GM19238 (cell line): ENCODE data around the gene OGDH.
"Not testable (repeated sequence)": the region's sequence is repeated elsewhere in the genome, so short reads cannot be mapped to it uniquely, and the experiment has no call there.

Experiments used
- DNase-seq: peaks from one replicate; pipeline ENCODE4 v3.0.0; 2011; ENCODE audit warnings: low spot score; ENCODE audit not compliant: insufficient read length

The OGDH gene

DNA sequence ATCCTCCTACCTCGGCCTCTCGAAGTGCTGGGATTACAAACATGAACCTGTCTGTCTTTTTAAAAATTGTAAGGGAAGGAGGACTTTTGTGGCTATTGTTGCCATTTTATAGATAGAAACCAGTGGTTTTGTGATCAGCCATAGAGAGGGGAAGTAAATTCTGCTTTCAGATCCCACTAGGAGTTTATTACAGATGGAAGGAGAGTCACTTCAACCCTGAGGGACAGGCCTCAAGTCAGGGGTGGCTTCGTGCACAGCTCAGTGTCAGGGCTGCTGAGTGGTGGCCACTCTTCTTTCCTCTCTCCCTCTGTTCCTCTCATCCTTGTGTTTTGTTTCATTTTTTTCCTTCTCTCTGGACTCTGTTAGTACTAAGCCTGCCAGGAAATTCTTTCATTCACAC, 60.8 kb downstream of the OGDH start:
- no peak for DNase-seq

DNA sequence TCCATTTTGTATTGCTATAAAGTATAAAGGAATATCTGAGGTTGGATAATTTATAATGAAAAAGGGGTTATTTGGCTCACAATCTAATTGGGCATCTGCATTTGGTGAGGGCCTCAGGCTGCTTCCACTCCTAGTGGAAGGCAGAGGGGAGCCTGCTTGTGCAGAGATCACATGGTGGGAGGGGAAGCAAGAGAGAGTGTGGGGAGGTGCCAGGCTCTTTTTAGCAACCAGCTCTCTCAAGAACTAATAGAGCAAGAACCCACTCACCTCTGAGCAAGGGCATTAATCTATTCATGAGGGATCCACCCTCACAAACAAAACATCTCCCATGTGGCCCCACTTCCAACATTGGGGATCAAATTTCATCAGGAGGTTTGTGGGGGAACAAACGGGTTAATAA, 64.6 kb downstream of the OGDH start:
- DNase-seq: no peak

DNA sequence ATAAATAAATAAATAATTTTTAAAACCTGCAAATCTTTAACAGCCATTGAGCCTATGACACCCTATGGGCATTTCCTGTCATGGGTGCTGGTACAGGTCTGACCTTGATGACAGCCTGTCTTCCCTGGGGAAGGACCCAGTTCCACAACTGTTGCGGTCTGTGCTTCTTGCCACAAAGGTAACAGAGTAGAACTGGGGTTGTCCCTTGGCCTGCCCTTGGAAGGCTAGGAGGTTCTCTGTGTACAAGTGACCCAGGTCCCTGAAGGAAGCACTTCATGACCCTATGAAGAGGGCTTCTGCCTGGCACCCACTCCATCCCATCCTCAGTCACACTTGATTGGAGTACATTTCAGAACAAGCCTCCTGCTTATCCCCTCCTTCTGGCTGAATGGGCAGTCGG, 66.9 kb downstream of the OGDH start:
- DNase-seq: no peak

DNA sequence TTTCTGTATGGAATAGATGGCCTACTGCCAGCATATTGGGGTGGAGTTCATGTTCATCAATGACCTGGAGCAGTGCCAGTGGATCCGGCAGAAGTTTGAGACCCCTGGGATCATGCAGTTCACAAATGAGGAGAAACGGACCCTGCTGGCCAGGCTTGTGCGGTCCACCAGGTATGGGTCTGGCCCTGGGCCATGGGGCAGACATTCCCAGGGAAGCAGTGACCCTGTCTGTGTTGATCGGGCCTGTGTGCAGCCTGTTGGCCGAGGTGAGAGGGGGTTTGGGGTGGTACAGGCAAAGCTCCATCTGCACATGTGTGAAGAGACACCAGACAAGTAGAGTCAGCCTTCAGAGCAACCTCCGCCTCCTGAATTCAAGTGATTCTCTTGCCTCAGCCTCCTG, 67.3 kb downstream of the OGDH start:
- DNase-seq: no peak

DNA sequence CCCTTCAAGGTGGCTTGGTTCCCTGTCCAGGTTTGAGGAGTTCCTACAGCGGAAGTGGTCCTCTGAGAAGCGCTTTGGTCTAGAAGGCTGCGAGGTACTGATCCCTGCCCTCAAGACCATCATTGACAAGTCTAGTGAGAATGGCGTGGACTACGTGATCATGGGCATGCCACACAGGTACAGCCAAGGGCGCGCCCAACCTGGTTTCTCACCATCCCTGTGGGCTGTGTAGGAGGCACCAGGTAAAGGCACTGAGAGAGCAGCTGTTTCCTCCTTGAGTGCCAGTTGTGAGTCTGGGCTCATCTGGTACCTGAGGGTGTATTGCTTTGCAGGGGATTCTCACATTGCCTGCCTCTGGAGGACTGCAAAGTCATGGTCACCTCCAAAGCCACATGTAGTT, 68.0 kb downstream of the OGDH start:
- DNase-seq: no peak

DNA sequence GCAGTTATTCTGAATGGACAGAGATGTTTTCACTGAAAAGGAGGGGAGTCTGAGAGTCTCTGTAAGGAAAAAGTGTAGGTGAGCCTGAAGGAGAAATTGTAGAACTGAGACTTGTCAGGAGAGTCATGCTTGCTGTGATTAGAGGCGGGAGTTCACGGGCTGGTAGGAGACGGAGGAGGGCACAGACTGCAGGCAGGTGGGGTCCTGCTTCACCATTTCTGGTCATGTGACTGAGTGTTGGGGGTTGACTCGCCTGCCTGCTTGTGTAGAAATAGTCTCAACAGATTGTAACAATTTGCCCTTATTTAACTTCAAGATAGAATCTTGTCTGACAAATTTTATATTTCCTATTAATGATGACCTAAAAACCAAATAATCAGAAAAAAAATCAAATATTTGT, 70.3 kb downstream of the OGDH start:
- DNase-seq: no peak

DNA sequence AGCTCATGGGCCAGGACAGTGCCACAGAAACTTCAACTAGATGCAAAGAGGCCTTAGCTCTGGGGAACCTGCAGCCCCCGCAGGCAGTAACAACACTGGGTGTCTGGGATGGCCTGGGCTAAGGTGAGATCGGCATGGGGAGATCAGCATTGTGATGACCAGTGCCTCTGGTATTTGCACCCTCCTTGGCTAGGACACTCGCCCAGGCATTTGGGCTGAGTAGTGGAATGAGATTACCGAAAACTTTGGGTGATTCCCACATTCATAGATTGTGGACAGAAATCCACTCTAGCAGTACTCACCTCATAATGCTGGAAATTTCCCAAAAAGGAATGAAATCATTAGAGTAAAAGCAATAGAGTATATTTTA, 71.7 kb downstream of the OGDH start:
- DNase-seq: no peak

DNA sequence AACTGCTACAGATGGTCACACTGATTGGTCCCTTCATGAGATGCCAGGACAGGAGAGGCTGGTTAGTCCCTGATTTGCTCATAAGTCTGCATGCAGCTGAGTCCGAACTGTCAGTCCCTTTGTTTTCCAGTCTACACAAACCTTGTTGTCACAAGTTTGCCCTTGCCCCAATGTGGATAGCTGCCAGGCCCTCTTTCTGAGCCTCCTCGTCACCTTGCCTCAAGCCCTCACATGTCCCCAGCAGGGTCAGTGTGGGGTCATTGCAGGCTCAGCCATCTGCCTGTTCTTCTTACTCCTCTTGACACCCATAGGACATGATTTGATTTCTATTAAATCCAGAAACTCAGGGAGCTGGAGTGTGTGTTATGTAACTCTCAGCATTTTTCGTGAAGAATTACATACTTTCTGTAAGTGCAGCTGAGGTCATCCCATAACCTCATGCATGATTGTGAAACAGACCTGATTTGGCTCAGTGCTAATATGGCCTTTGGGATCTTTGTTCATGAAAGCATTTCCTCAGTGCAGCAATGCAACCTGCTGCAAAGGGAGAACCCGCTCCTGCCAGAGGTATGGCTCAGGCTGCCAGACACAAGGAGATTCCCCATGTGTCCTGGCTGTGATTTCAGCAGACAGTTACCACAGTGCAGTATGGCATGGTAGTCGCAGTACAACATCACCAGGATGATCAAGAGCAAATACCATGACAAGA, 72.2 kb downstream of the OGDH start:
- DNase-seq: no peak

DNA sequence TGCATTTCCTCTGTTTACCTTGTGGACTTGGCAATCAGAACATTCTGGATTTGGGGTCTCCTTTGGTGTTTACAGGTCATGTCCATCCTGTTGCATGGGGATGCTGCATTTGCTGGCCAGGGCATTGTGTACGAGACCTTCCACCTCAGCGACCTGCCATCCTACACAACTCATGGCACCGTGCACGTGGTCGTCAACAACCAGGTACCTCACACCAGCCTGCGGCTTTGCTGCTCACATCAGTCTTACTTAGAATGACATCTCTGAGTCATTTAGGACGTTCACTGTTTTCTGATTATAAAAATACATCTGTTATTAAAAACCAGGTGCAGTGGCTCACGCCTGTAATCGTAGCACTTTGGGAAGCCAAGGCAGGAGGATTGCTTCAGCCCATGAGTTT, 75.2 kb downstream of the OGDH start:
- no peak for DNase-seq

DNA sequence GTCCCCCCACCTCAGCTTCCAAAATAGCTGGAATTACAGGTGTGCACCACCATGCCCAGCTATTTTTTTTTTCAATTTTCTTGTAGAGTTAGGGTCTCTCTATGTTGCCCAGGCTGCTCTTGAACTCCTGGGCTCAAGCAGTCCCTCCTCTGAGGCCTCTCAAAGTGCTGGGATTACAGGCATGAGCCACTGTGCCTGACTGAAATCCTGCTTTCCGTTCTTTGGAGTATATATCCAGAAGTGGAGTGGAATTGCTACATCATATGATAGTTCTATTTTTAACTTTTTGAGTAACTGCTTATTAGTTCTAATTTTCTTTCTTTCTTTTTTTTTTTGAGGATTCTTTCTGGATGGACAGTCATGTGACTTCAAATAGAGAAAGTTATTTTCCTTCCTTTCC, 79.3 kb downstream of the OGDH start:
- DNase-seq: no peak

DNA sequence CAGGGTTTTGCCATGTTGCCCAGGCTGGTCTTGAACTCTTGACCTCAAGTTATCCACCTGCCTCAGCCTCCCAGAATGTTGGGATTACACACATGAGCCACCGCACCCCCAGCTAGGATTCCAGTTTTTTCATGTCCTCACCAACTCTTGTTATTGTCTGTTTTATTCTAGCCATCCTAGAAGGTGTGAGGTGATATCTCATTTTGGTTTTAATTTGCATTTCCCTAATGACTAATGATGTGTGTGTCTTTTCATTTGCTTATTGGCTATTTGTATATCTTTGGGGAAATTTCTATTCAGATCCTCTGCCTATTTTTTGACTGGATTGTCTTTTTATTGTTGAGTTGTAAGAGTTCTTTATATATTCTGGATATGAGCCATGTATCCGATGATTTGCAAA, 83.0 kb downstream of the OGDH start:
- no peak for DNase-seq

DNA sequence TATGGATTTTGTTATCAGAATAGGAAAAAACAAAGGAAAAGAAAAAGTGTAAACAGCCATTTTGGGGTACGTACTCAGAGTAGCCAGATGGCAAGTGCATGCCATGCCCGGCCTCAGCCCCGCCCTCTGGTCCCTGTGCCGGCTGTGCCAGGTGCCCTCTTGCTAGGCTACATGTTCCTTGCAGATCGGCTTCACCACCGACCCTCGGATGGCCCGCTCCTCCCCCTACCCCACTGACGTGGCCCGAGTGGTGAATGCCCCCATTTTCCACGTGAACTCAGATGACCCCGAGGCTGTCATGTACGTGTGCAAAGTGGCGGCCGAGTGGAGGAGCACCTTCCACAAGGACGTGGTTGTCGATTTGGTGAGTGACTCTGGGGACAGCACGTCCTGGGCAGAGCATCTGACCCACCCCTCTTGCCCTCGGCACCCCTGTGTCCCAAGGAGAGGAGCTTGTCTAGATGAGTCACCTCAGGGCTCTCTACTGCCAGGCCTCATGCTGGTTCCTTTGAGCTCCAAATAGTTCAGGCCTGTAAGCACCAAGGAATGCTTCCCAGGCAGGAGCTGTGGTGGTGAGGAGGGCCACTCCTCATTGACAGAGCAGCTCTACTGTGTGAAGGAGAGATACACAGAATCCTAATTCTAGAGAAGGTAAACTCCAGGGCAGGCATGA, 87.3 kb downstream of the OGDH start:
- no peak for DNase-seq

DNA sequence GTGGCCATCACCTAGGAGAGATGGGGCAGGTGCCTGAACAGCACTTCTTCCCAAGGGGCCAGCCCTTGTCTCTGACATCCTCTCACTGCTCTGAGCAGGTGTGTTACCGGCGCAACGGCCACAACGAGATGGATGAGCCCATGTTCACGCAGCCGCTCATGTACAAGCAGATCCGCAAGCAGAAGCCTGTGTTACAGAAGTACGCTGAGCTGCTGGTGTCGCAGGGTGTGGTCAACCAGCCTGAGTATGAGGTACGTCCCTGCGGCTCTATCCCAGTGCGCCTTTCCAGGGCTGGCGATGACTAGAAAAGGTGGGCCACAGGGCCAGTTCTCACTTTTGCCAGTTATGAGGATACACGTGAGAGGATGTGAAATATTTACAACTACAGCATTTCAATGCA, 87.9 kb downstream of the OGDH start:
- no peak for DNase-seq

DNA sequence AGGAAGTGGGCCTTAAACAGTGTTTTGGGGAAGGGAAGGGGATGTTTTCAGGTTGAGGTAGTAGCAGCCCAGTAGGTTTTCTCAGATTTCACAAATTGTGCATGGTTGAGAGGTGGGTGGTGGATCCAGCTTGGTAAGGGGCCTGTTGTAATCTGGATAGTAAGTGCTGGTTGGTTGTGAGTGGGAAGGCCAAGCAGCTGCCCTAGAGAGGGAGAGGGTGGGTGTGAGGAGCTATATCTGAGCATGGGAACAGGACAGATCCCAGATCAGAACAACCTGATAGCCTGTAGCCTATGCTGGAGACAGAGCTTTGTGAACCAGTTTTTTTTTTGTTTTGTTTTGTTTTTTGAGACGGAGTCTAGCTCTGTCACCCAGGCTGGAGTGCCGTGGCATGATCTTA, 88.3 kb downstream of the OGDH start:
- no peak for DNase-seq

DNA sequence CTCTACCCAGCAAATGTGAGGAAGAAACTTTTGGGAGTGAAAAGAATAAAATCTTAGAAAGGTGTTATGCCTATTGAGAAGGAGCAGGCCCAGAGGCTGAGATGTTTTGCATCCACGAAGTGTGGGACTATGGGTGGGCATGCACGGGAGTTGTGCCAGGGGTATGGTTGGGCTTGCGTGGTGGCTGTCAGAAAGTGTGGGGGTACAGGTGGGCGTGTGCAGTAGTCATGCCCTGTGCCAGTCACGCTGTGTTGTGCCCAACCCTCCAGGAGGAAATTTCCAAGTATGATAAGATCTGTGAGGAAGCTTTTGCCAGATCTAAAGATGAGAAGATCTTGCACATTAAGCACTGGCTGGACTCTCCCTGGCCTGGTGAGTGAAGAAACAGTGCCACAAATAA, 89.3 kb downstream of the OGDH start:
- no peak for DNase-seq

DNA sequence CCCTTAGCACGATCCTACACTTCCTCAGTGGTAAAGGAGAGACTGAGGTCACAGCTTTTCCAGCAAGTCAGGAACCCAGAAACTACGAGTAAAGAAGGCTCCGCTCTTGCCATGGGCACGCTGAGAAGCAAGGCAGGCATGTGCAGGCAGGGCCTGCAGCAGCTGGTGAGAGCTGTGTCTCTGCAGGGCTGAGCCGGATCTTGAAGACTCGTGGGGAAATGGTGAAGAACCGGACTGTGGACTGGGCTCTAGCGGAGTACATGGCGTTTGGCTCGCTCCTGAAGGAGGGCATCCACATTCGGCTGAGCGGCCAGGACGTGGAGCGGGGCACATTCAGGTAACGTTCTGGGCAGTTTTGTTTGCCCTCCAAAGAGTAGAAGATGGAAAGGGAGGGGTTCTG, 90.3 kb downstream of the OGDH start:
- DNase-seq: no peak

DNA sequence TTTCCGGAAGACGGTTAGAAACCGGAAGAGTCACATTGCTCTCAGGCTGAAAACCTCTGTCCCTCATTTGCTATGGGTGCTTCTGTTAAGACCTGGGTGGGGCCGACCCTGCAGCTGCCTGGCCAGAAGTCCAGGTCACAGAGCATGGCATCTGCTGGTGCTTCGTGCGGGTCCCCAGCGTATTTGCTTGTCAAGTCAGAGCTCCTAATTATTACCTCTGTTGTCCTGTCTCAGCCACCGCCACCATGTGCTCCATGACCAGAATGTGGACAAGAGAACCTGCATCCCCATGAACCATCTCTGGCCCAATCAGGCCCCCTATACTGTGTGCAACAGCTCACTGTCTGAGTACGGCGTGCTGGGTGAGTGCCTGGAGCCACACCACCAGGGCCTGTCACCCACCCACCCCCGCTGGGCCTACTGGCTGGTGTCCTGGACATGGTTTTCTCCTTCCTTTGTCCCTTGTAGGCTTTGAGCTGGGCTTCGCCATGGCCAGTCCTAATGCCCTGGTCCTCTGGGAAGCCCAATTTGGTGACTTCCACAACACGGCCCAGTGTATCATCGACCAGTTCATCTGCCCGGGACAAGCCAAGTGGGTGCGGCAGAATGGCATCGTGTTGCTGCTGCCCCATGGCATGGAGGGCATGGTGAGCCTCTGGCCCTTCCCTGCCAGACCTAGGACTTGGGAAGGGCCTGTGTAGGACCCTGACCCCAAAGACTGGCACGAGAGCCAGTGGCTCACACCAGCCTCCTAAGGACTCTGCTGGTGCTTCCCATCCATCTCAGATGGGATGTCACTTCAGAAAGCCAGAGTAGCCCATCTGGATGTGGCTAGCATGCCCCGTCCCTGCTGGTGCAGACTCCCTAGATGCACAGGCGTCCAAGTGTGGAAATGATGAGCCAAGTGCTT, 91.0 kb downstream of the OGDH start:
- DNase-seq: no peak

DNA sequence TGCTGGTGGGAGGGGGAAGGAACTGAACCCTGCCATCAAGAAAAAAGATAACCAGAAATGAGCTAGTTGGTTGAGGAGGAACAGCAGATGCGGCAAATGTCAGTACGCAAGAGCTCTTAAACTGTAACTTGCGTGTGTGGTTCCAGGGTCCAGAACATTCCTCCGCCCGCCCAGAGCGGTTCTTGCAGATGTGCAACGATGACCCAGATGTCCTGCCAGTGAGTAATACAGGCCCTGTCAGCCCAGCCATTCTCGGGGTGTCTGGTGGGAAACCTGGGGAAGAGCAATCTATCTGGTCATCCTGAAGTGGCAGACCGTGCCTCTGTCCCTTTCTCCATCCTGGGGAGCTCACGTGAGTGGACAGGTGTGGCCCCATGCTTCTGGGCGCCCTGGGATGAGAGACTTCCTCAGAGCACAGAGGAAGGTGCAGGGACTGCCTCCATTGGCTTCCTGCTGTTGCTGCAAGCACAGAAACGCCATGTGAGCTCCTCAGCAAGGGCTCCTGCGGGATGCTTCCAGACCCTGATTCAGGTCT, 91.7 kb downstream of the OGDH start:
- no peak for DNase-seq

DNA sequence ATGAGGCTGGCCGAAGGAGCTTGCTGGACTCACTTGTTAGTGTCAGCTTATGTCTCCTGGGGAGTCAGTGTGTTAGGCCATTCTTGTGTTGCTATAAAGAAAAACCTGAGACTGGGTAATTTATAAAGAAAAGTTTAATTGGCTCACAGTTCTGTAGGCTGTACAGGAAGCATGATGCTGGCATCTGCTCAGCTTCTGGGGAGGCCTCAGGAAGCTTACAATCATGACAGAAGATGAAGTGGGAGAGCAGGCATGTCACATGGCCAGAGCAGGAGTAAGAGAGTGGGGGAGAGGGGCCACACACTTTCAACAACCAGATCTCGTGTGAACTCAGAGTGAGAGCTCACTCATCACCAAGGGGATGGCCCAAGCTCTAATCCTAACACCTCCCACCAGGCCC, 93.2 kb downstream of the OGDH start:
- DNase-seq: not testable (repeated sequence)

DNA sequence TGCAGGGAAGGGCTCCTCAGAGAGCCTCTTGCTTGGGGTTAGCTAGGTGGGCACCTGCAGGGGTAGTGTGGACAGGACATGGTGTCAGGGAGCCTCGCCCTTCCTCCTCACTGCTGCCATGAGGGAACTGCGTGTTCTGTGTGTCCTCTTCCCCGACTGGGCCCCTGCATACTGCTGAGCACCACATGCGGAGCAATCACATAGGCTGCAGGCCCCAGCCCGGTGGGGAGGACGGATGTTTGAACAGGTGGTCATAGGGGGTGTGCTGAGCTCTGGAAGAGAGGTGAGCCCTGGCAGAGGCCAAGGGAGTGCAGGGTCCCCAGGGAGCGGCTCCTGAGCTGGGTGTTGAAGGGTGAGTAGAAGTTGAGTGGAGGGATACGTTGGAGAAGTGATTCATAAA, 93.9 kb downstream of the OGDH start:
- DNase-seq: no peak

DNA sequence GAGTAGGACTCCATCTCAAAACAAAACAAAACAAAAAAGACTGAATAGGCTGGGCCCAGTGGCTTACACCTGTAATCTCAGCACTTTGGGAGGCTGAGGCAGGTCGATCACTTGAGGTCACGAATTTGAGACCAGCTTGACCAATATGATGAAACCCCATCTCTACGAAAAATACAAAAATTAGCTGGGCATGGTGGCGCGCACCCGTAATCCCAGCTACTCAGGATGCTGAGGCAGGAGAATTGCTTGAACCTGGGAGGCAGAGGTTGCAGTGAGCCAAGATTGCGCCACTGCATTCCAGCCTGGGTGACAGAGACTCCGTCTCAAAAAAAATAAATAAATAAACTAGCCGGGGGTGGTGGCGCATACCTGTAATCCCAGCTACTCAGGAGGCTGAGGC, 97.0 kb downstream of the OGDH start:
- DNase-seq: not testable (repeated sequence)

DNA sequence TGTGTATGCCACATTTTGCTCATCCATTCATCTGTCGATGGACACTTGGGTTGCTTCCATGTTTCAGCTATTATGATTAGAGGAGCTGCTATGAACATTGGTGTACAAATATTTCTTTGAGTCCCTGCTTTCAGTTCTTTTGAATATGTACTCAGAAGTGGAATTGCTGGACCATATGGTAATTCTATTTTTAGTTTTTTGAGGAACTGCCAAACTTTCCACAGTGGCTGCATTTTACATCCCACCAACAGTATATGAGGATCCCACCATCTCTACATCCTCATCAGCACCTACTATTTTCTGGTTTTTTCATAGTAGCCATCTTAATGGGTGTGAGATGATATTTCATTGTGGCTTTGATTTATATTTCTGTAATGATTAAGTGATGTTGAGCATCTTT, 97.5 kb downstream of the OGDH start:
- DNase-seq: no peak
